Chondrocyte (in vitro differentiated cells): ENCODE data around the gene PADI4. TPM values are rescaled to one million over a fixed set of nuclear protein-coding genes. Genes with fewer than 3 reads are reported as not detected.

Experiments
- DNase-seq: peaks from one replicate; pipeline ENCODE4 v3.0.0; 2021; ENCODE audit warnings: mixed read lengths, low spot score
- H3K27ac Mint-ChIP-seq: one replicate; pipeline ENCODE4 v1.8.0; 2021; ENCODE audit warnings: mild to moderate bottlenecking, moderate library complexity, mixed read lengths; ENCODE audit not compliant: unreplicated experiment
- H3K27me3 Mint-ChIP-seq: 2 replicates; pipeline ENCODE4 v1.8.0; 2021; ENCODE audit warnings: low read depth, mixed read lengths
- H3K36me3 Mint-ChIP-seq: 2 replicates; pipeline ENCODE4 v1.8.0; 2021; ENCODE audit warnings: low read depth, mixed read lengths
- H3K4me1 Mint-ChIP-seq: 2 replicates; pipeline ENCODE4 v1.8.0; 2021; ENCODE audit warnings: low read depth, mild to moderate bottlenecking, mixed read lengths
- H3K4me3 Mint-ChIP-seq: one replicate; pipeline ENCODE4 v1.8.0; 2021; ENCODE audit warnings: mild to moderate bottlenecking, moderate library complexity, mixed read lengths; ENCODE audit not compliant: unreplicated experiment
- H3K9me3 Mint-ChIP-seq: 2 replicates; pipeline ENCODE4 v1.8.0; 2021; ENCODE audit warnings: low read depth, mixed read lengths
- CTCF ChIP-seq: fragments of 200-600 bp; sonication (generic); IDR thresholded peaks from 2 replicates; pipeline ENCODE4 v1.5.0; 2021; ENCODE audit warnings: antibody characterized with exemption, mild to moderate bottlenecking, moderate library complexity
- total RNA-seq: library from RNA; stranded (reverse); gene quantifications from 3 replicates; pipeline ENCODE4 v1.2.1, GENCODE V29; 2021

The PADI4 gene
- total RNA-seq, 1 donor from 2014 or later: not detected

- peaks cover 7% of the 10 kb centered on the region for H3K4me1 Mint-ChIP-seq
These were observed 25.2 kb upstream of the PADI4 start for GRCh38 chr1:17282836-17283235.

GRCh38 chr1:17286646-17287045 is 21.4 kb upstream of the PADI4 start:
- H3K27me3 Mint-ChIP-seq: peaks cover 5% of the 10 kb centered on the region
- no peak overlapping the region for H3K27ac Mint-ChIP-seq
- H3K4me1 Mint-ChIP-seq: peaks cover 15% of the 10 kb centered on the region
- H3K36me3 Mint-ChIP-seq: no peaks in the 10 kb centered on the region
- H3K9me3 Mint-ChIP-seq: peaks cover 2% of the 10 kb centered on the region
- TF ChIP-seq CTCF: no peak
- H3K4me3 Mint-ChIP-seq: no peak overlapping the region
- DNase-seq: no peak

More at GRCh38 chr1:17282836-17283235, 25.2 kb upstream of the PADI4 start:
- Mint-ChIP-seq H3K36me3 (no peaks in the 10 kb centered on the region), H3K9me3 (peaks cover 2% of the 10 kb centered on the region), H3K4me3 (no peak overlapping the region), H3K27me3 (peaks cover 5% of the 10 kb centered on the region), H3K27ac (no peak overlapping the region)
- TF ChIP-seq CTCF: no peak
- DNase-seq: peak; percentile 61

GRCh38 chr1:17287130-17287776 is 20.7 kb upstream of the PADI4 start:
- peaks cover 2% of the 10 kb centered on the region for H3K27me3 Mint-ChIP-seq
- no peak for TF ChIP-seq CTCF
- H3K9me3 Mint-ChIP-seq: peaks cover 2% of the 10 kb centered on the region
- peaks cover 15% of the 10 kb centered on the region for H3K4me1 Mint-ChIP-seq
- H3K4me3 Mint-ChIP-seq: no peak overlapping the region
- peak; percentile 40 for DNase-seq
- H3K36me3 Mint-ChIP-seq: no peaks in the 10 kb centered on the region
- H3K27ac Mint-ChIP-seq: no peak overlapping the region

GRCh38 chr1:17289721-17290120 is 18.3 kb upstream of the PADI4 start:
- peak; percentile 17 for TF ChIP-seq CTCF
- no peak overlapping the region for H3K27ac Mint-ChIP-seq
- peak overlapping the region; percentile 19 for H3K4me3 Mint-ChIP-seq
- H3K9me3 Mint-ChIP-seq: peaks cover 2% of the 10 kb centered on the region
- H3K4me1 Mint-ChIP-seq: peaks cover 15% of the 10 kb centered on the region
- H3K27me3 Mint-ChIP-seq: peaks cover 2% of the 10 kb centered on the region
- no peak for DNase-seq
- H3K36me3 Mint-ChIP-seq: no peaks in the 10 kb centered on the region

GRCh38 chr1:17290553-17290952 is 17.4 kb upstream of the PADI4 start:
- Mint-ChIP-seq H3K27me3 (peaks cover 2% of the 10 kb centered on the region), H3K27ac (no peak overlapping the region), H3K4me1 (peaks cover 15% of the 10 kb centered on the region), H3K9me3 (peaks cover 2% of the 10 kb centered on the region), H3K36me3 (no peaks in the 10 kb centered on the region), H3K4me3 (no peak overlapping the region)
- no peak for TF ChIP-seq CTCF
- no peak for DNase-seq
